ENCODE results near the gene ENTREP3.
"Not testable (repeated sequence)": the region's sequence is repeated elsewhere in the genome, so short reads cannot be mapped to it uniquely, and the experiment has no call there.

GRCh38 chr1:155246796-155247195 lies 8.5 kb downstream of the ENTREP3 start:
- TF ChIP-seq CTCF, POLR2A (IDR thresholded peaks at IDR 0.05): not testable (repeated sequence)

Measured in ovary (tissue), 3 donors.